GM12874 (cell line): ENCODE measurements around the gene SPARC.

Experiments
- TF ChIP-seq, protein P1 (sequence below): IDR thresholded peaks from 2 replicates; pipeline ENCODE4 v1.5.1; 2011; ENCODE audit warnings: low read depth, mild to moderate bottlenecking, control low read depth, low read length, moderate library complexity; ENCODE audit not compliant: insufficient read depth

Gene SPARC

GRCh38 chr5:151709109-151709735, 22.5 kb upstream of the SPARC start:
- TF ChIP-seq, protein P1, sequence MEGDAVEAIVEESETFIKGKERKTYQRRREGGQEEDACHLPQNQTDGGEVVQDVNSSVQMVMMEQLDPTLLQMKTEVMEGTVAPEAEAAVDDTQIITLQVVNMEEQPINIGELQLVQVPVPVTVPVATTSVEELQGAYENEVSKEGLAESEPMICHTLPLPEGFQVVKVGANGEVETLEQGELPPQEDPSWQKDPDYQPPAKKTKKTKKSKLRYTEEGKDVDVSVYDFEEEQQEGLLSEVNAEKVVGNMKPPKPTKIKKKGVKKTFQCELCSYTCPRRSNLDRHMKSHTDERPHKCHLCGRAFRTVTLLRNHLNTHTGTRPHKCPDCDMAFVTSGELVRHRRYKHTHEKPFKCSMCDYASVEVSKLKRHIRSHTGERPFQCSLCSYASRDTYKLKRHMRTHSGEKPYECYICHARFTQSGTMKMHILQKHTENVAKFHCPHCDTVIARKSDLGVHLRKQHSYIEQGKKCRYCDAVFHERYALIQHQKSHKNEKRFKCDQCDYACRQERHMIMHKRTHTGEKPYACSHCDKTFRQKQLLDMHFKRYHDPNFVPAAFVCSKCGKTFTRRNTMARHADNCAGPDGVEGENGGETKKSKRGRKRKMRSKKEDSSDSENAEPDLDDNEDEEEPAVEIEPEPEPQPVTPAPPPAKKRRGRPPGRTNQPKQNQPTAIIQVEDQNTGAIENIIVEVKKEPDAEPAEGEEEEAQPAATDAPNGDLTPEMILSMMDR: no peak

DNA sequence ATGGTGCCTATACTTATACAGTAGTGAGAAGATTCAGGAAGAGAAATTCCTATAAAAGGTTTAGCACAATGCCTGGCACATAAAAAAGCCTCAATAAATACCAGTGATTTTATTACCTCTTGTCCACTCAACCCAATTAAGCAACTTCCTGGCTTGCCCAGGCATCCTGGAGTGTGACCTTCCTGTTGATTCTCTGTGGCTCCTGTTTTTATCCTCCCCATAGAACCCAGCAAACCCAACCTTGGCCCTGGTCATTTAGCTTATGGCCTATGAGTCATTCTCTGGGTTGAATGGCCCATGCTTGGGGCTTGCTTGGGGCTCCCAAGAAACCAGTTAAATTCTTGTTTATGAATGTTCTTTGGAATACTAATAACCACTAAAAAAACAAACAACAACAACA, 21.4 kb upstream of the SPARC start:
- TF ChIP-seq, protein P1: no peak

DNA sequence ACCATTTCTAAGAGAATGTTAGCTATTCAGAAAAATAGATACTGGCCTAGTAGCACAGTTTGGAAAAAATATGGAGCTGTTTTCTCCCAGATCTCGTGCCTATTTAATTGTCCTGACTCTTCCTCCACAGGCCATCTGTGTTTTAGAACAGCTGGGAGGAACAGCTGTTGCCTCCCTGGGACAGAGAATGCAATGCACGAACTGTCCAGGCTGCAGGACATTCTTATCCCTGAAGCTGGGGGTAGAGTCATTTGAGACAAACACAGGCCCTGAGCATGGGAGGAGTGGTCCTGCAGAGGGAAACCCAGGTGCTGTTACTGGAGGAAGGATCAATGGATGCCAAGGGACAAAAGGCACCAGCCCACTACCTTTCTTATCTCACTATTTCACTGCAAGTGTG, 20.9 kb upstream of the SPARC start:
- TF ChIP-seq, protein P1: no peak

- TF ChIP-seq, protein P1: no peak
These were observed 20.2 kb upstream of the SPARC start for GRCh38 chr5:151706906-151707305.

GRCh38 chr5:151703780-151704179, 17.1 kb upstream of the SPARC start:
- TF ChIP-seq, protein P1: no peak

GRCh38 chr5:151703227-151703626, 16.5 kb upstream of the SPARC start:
- TF ChIP-seq, protein P1: no peak

- TF ChIP-seq, protein P1: no peak
These were observed 14.1 kb upstream of the SPARC start for GRCh38 chr5:151700820-151701219.

DNA sequence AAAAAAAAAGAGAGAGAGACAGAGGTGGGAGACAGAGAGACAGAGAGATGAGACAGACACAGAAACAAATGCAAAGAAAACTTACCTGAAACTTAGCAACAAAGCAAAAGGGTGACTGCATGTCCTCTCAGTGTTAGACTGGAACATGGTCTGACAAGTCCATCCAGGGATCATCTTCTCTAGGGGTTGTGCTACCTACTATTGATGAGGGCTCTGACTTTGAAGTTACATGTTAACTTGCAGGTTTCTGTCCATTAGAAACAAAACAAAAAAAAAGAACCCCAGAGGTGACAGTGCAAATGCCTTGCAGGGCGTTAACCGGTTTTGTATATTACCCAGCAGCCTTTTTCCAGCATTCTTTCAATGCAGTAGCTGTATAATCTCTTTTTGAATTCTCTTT, 13.6 kb upstream of the SPARC start:
- TF ChIP-seq, protein P1: no peak
